ENCODE results near the gene PTGR3.

DNA sequence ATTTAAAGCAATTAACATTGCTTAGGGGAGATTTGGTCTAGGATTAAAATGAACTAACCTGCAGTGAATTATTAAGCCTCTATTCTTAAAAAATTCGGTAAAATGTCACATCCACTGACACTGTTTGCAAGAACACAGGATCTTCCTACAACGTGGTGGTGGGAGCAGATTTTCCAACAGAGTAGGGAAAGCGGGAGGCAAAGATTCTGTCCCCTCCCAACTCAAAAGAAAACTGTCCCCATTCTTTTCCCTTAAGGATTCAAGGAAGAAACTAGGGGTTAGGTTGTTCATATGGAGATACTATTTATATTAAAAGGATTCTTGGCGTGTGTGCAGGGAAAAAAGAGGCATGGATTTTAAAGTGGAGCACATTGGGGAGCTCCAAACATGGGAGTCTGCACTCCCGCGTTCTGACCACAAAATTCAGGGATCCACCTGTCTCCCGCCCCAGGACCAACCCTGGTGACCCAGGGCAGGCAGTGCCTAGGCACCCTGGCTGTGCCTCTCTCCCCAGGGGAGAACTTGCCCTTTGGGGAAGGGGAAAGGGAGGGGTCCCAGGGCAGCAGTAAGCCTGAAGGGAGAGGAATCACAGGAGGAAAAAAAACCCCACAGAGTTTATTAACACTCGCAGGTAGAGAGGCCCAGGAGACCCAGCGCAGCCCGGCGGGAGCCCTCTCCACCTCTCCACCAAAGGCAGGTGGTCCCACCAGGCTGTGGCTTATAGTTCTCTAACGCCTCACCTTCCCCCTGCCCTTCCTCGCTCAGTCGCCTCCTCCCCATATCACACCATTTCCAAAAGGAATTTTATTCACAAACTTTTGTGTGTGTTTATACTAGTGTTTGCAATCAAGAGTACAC lies 2.3 kb downstream of the PTGR3 start:
- TF ChIP-seq, protein P1, sequence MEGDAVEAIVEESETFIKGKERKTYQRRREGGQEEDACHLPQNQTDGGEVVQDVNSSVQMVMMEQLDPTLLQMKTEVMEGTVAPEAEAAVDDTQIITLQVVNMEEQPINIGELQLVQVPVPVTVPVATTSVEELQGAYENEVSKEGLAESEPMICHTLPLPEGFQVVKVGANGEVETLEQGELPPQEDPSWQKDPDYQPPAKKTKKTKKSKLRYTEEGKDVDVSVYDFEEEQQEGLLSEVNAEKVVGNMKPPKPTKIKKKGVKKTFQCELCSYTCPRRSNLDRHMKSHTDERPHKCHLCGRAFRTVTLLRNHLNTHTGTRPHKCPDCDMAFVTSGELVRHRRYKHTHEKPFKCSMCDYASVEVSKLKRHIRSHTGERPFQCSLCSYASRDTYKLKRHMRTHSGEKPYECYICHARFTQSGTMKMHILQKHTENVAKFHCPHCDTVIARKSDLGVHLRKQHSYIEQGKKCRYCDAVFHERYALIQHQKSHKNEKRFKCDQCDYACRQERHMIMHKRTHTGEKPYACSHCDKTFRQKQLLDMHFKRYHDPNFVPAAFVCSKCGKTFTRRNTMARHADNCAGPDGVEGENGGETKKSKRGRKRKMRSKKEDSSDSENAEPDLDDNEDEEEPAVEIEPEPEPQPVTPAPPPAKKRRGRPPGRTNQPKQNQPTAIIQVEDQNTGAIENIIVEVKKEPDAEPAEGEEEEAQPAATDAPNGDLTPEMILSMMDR (conservative IDR thresholded peaks at IDR 0.05; ENCODE audit: low read length), result no peak
- TF ChIP-seq EZH2phosphoT487 (IDR thresholded peaks at IDR 0.05; ENCODE audit: borderline replicate concordance, low read depth, low read length), result no peak

Measured in OCI-LY7 (cell line).